IMR-90 (cell line): ENCODE results near the gene VPS8. TPM values are rescaled to one million over a fixed set of nuclear protein-coding genes. Genes with fewer than 3 reads are reported as not detected.

Experiments used
- ATAC-seq: fragments of 200-7000 bp; cut with Tn5 transposase; 2 replicates; pipeline ENCODE4 v1.9.1; 2020; ENCODE audit warnings: low read depth, mild to moderate bottlenecking, moderate library complexity
- BruUV-seq: library from RNA; stranded (reverse); fragments of 400-500 nt; replicated peaks from 2 replicates; lab custom pipeline; 2021; lab: Mats Ljungman, UMichigan
- CTCF ChIA-PET: fragments of 300-600 bp; formaldehyde crosslinking; extraction: SDS; loops from one replicate; lab custom pipeline; 2021; ENCODE audit warnings: antibody characterized with exemption; lab: Yijun Ruan, JAX
- POLR2A ChIA-PET: fragments of 300-600 bp; sonication (Branson Sonifier 250); formaldehyde crosslinking; loops from one replicate; lab custom pipeline; 2022; ENCODE audit warnings: antibody characterized with exemption; ENCODE audit not compliant: unreplicated experiment; lab: Charles Lee
- DNase-seq: peaks from one replicate; pipeline ENCODE4 v3.0.0; 2013
- H2AFZ ChIP-seq: replicated peaks from 2 replicates; pipeline ENCODE3; 2013; ENCODE audit warnings: low read length, mild to moderate bottlenecking; ENCODE audit not compliant: poor library complexity
- H2AK5ac ChIP-seq: 2 replicates; pipeline ENCODE4 v1.6.1; 2013; ENCODE audit warnings: low read depth, low read length, inconsistent platforms
- H2AK9ac ChIP-seq: replicated peaks from 2 replicates; pipeline ENCODE3; 2013; ENCODE audit warnings: mild to moderate bottlenecking, low read depth, low read length, moderate library complexity; ENCODE audit not compliant: poor library complexity
- H2BK120ac ChIP-seq: 2 replicates; pipeline ENCODE4 v1.6.1; 2013; ENCODE audit warnings: low read depth, low read length, inconsistent platforms
- H2BK15ac ChIP-seq: 3 replicates; pipeline ENCODE4 v1.6.1; 2013; ENCODE audit warnings: low read depth, low read length, inconsistent platforms
- H2BK20ac ChIP-seq: 2 replicates; pipeline ENCODE4 v1.6.1; 2013; ENCODE audit warnings: low read depth, mild to moderate bottlenecking, inconsistent platforms, low read length, moderate library complexity
- H2BK5ac ChIP-seq: 2 replicates; pipeline ENCODE4 v1.6.1; 2013; ENCODE audit warnings: mild to moderate bottlenecking, low read depth, low read length, inconsistent platforms; ENCODE audit not compliant: poor library complexity, severe bottlenecking
- H3K14ac ChIP-seq: replicated peaks from 2 replicates; pipeline ENCODE4 v1.6.1; 2013; ENCODE audit warnings: low read depth, low read length, inconsistent platforms
- H3K18ac ChIP-seq: 2 replicates; pipeline ENCODE4 v1.6.1; 2013; ENCODE audit warnings: low read depth, low read length, control low read depth
- H3K23ac ChIP-seq: 2 replicates; pipeline ENCODE4 v1.6.1; 2013; ENCODE audit warnings: low read depth, low read length, inconsistent platforms
- H3K27ac ChIP-seq: 2 replicates; pipeline ENCODE4 v1.5.1; 2013; ENCODE audit warnings: mild to moderate bottlenecking, control low read depth, low read length; ENCODE audit not compliant: insufficient read depth
- H3K27me3 ChIP-seq: 2 replicates; pipeline ENCODE4 v1.6.1; 2013; ENCODE audit warnings: low read length; ENCODE audit not compliant: control insufficient read depth, insufficient read depth
- H3K36me3 ChIP-seq: 2 replicates; pipeline ENCODE4 v1.6.1; 2013; ENCODE audit warnings: low read length, mixed read lengths; ENCODE audit not compliant: control insufficient read depth, insufficient read depth
- H3K4ac ChIP-seq: 2 replicates; pipeline ENCODE4 v1.6.1; 2013; ENCODE audit warnings: low read depth, low read length, inconsistent platforms
- H3K4me1 ChIP-seq: 2 replicates; pipeline ENCODE4 v1.6.1; 2013; ENCODE audit warnings: low read length, mixed read lengths; ENCODE audit not compliant: control insufficient read depth, insufficient read depth
- H3K4me2 ChIP-seq: 2 replicates; pipeline ENCODE4 v1.6.1; 2013; ENCODE audit warnings: low read depth, mild to moderate bottlenecking, control low read depth, low read length, moderate library complexity
- H3K4me3 ChIP-seq: 2 replicates; pipeline ENCODE4 v1.5.1; 2013; ENCODE audit warnings: low read depth, mild to moderate bottlenecking, control low read depth, low read length, moderate library complexity; ENCODE audit not compliant: insufficient read depth
- H3K56ac ChIP-seq: 2 replicates; pipeline ENCODE4 v1.6.1; 2013; ENCODE audit warnings: low read length, inconsistent platforms; ENCODE audit not compliant: insufficient read depth; ENCODE audit errors: extremely low read depth
- H3K79me1 ChIP-seq, 2 experiments: 2 replicates each; pipeline ENCODE4 v1.6.1; 2013; ENCODE audit warnings: low read length in 2 of 2, inconsistent platforms in 1 of 2, low read depth in 1 of 2
- H3K9ac ChIP-seq: 2 replicates; pipeline ENCODE4 v1.6.1; 2013; ENCODE audit warnings: low read depth, low read length, control low read depth
- H3K9me1 ChIP-seq: 2 replicates; pipeline ENCODE4 v1.6.1; 2013; ENCODE audit warnings: low read length, inconsistent platforms; ENCODE audit not compliant: insufficient read depth
- H3K9me3 ChIP-seq: 2 replicates; pipeline ENCODE4 v1.6.1; 2013; ENCODE audit warnings: low read length; ENCODE audit not compliant: control insufficient read depth, insufficient read depth
- H4K20me1 ChIP-seq: 2 replicates; pipeline ENCODE4 v1.6.1; 2013; ENCODE audit warnings: low read length, inconsistent platforms; ENCODE audit not compliant: insufficient read depth
- H4K5ac ChIP-seq: 2 replicates; pipeline ENCODE4 v1.6.1; 2013; ENCODE audit warnings: mild to moderate bottlenecking, low read depth, low read length, control low read depth
- H4K8ac ChIP-seq, 2 experiments: 2 replicates each; pipeline ENCODE4 v1.6.1; 2013; ENCODE audit warnings: low read depth in 2 of 2, low read length in 2 of 2, control low read depth in 1 of 2, inconsistent platforms in 1 of 2
- H4K91ac ChIP-seq: 2 replicates; pipeline ENCODE4 v1.6.1; 2013; ENCODE audit warnings: low read depth, low read length, inconsistent platforms; ENCODE audit not compliant: insufficient read depth
- BHLHE40 ChIP-seq: fragments of 150-350 bp; IDR thresholded peaks from 2 replicates; pipeline ENCODE4 v1.6.1; 2016; ENCODE audit warnings: mild to moderate bottlenecking, low read depth, low read length
- CEBPB ChIP-seq: IDR thresholded peaks from 2 replicates; pipeline ENCODE4 v1.6.1; 2012; ENCODE audit warnings: low read depth, low read length, improper control_type of control experiment
- CHD1 ChIP-seq: IDR thresholded peaks from 2 replicates; pipeline ENCODE4 v1.6.1; 2012; ENCODE audit warnings: low read depth, low read length, improper control_type of control experiment
- FOS ChIP-seq: fragments of 150-350 bp; IDR thresholded peaks from 2 replicates; pipeline ENCODE4 v1.6.1; 2016; ENCODE audit warnings: low read depth, low read length
- MAFK ChIP-seq: IDR thresholded peaks from 2 replicates; pipeline ENCODE4 v1.6.1; 2012; ENCODE audit warnings: low read depth, low read length, improper control_type of control experiment
- MAZ ChIP-seq: IDR thresholded peaks from 2 replicates; pipeline ENCODE4 v1.6.1; 2012; ENCODE audit warnings: low read depth, mild to moderate bottlenecking, low read length, improper control_type of control experiment, moderate library complexity, borderline replicate concordance
- MXI1 ChIP-seq: IDR thresholded peaks from 2 replicates; pipeline ENCODE4 v1.6.1; 2012; ENCODE audit warnings: low read depth, mild to moderate bottlenecking, low read length, moderate library complexity, borderline replicate concordance
- NFE2L2 ChIP-seq: fragments of 150-350 bp; IDR thresholded peaks from 2 replicates; pipeline ENCODE4 v1.6.1; 2016; ENCODE audit warnings: low read depth, mild to moderate bottlenecking, low read length
- POLR2A ChIP-seq: IDR thresholded peaks from 2 replicates; pipeline ENCODE4 v1.6.1; 2012; ENCODE audit warnings: mild to moderate bottlenecking, low read depth, low read length
- RAD21 ChIP-seq: IDR thresholded peaks from 2 replicates; pipeline ENCODE4 v1.6.1; 2012; ENCODE audit warnings: low read length, improper control_type of control experiment
- RCOR1 ChIP-seq: IDR thresholded peaks from 2 replicates; pipeline ENCODE4 v1.6.1; 2012; ENCODE audit warnings: mild to moderate bottlenecking, low read length, improper control_type of control experiment; ENCODE audit not compliant: insufficient replicate concordance
- RFX5 ChIP-seq: IDR thresholded peaks from 2 replicates; pipeline ENCODE4 v1.8.0; 2012; ENCODE audit warnings: low read depth, mild to moderate bottlenecking, low read length, moderate library complexity
- SMC3 ChIP-seq: fragments of 150-350 bp; IDR thresholded peaks from 2 replicates; pipeline ENCODE4 v1.6.1; 2016; ENCODE audit warnings: low read depth, mild to moderate bottlenecking, antibody characterized with exemption, low read length, moderate library complexity
- WGBS, 2 experiments: methylation state at CpG; one replicate each; pipeline versions ENCODE4 v1.1.5 to v1.1.7; 2013; ENCODE audit warnings: missing lambda C conversion rate in 2 of 2; ENCODE audit not compliant: insufficient read length in 1 of 2; ENCODE audit errors: extremely low coverage in 2 of 2; 5-methylcytosine and 5-hydroxymethylcytosine counted together
- dilution Hi-C: fragments of 300-500 bp; cut with HindIII; formaldehyde crosslinking; loops from one replicate; pipeline ENCODE4 v1.14.3; 2018; ENCODE audit warnings: low sequenced_read_pairs; ENCODE audit not compliant: unreplicated experiment
- in situ Hi-C: fragments of 300-500 bp; cut with MboI; formaldehyde crosslinking; loops from 3 replicates; pipeline ENCODE4 v1.14.3; 2019; ENCODE audit warnings: low sequenced_read_pairs, inconsistent platforms, mixed read lengths
- intact Hi-C: fragments of 100-400 bp; cut with micrococcal nuclease; formaldehyde crosslinking; loops from 2 replicates; pipeline ENCODE4 v1.10.0; 2022
- polyA plus RNA-seq, 3 experiments: library from polyadenylated mRNA; depleted of rRNA; stranded (reverse); fragments of >200 nt; gene quantifications; 2 replicates each; pipeline ENCODE4 v1.2.3, GENCODE V29; 2012; ENCODE audit warnings: low replicate concordance in 1 of 3
- total RNA-seq: library from RNA; depleted of rRNA; stranded (reverse); fragments of >200 nt; gene quantifications from 2 replicates; pipeline ENCODE4 v1.2.3, GENCODE V29; 2012
- TF ChIP-seq, protein P1 (sequence below): fragments of 150-350 bp; IDR thresholded peaks from 2 replicates; pipeline ENCODE4 v1.6.1; 2016; ENCODE audit warnings: low read depth, mild to moderate bottlenecking, low read length, moderate library complexity, borderline replicate concordance
- TF ChIP-seq, protein P2 (sequence below): conservative IDR thresholded peaks from 2 replicates; pipeline ENCODE4 v1.5.1; 2012; ENCODE audit warnings: mild to moderate bottlenecking, low read depth, low read length, improper control_type of control experiment
- TF ChIP-seq, protein P3 (sequence below): fragments of 150-350 bp; IDR thresholded peaks from 2 replicates; pipeline ENCODE4 v1.6.1; 2017; ENCODE audit warnings: mild to moderate bottlenecking, antibody characterized with exemption, low read length, low read depth

The VPS8 gene
- total and polyA plus RNA-seq, 2 of the 4 experiments (the other 2 are of a cell fraction) = 14.0 to 56.1 TPM

GRCh38 chr3:184846496-184846895, 34.5 kb downstream of the VPS8 start:
- no peaks in the 10 kb centered on the region for H3K9me3 ChIP-seq
- H4K5ac ChIP-seq = no peak overlapping the region
- H4K91ac ChIP-seq = no peak overlapping the region
- POLR2A ChIA-PET = no interaction called here
- no peak overlapping the region for H3K56ac ChIP-seq
- dilution Hi-C loops (no loop called here), intact Hi-C loops (no loop called here), in situ Hi-C loops (no loop called here)
- H2AK9ac ChIP-seq = no peak overlapping the region
- no peak overlapping the region for H3K18ac ChIP-seq
- no peak overlapping the region for H4K8ac ChIP-seq
- H2BK120ac ChIP-seq = no peak overlapping the region
- no peaks in the 10 kb centered on the region for H3K9me1 ChIP-seq
- H3K4me2 ChIP-seq = no peak overlapping the region
- no peak overlapping the region for H2BK15ac ChIP-seq
- no peak overlapping the region for H3K27ac ChIP-seq
- ATAC-seq = no peak
- H2BK20ac ChIP-seq = no peak overlapping the region
- H2BK5ac ChIP-seq = no peak overlapping the region
- no peak overlapping the region for H2AFZ ChIP-seq
- peaks cover under 1% of the 10 kb centered on the region; the same call in 1 of the 2 replicates for H3K36me3 ChIP-seq
- no peak overlapping the region for H2AK5ac ChIP-seq
- no peak overlapping the region for H3K14ac ChIP-seq
- H3K79me1 ChIP-seq = no peaks in the 10 kb centered on the region; a peak in 1 of 4 replicates
- no peak overlapping the region for H3K4ac ChIP-seq
- H4K20me1 ChIP-seq = no peaks in the 10 kb centered on the region
- no peaks in the 10 kb centered on the region for H3K27me3 ChIP-seq
- H3K9ac ChIP-seq = no peak overlapping the region
- peaks cover 1% of the 10 kb centered on the region; the same call in 1 of the 2 replicates for H3K4me1 ChIP-seq
- no peak for DNase-seq
- CTCF ChIA-PET = no interaction called here
- TF ChIP-seq FOS (no peak), NFE2L2 (no peak), POLR2A (no peak), MAZ (no peak), CHD1 (no peak), MXI1 (no peak), RFX5 (no peak), RAD21 (no peak), RCOR1 (no peak), MAFK (no peak), CEBPB (no peak), BHLHE40 (no peak), SMC3 (no peak)
- TF ChIP-seq, protein P1, sequence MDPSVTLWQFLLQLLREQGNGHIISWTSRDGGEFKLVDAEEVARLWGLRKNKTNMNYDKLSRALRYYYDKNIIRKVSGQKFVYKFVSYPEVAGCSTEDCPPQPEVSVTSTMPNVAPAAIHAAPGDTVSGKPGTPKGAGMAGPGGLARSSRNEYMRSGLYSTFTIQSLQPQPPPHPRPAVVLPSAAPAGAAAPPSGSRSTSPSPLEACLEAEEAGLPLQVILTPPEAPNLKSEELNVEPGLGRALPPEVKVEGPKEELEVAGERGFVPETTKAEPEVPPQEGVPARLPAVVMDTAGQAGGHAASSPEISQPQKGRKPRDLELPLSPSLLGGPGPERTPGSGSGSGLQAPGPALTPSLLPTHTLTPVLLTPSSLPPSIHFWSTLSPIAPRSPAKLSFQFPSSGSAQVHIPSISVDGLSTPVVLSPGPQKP = no peak
- TF ChIP-seq, protein P2, sequence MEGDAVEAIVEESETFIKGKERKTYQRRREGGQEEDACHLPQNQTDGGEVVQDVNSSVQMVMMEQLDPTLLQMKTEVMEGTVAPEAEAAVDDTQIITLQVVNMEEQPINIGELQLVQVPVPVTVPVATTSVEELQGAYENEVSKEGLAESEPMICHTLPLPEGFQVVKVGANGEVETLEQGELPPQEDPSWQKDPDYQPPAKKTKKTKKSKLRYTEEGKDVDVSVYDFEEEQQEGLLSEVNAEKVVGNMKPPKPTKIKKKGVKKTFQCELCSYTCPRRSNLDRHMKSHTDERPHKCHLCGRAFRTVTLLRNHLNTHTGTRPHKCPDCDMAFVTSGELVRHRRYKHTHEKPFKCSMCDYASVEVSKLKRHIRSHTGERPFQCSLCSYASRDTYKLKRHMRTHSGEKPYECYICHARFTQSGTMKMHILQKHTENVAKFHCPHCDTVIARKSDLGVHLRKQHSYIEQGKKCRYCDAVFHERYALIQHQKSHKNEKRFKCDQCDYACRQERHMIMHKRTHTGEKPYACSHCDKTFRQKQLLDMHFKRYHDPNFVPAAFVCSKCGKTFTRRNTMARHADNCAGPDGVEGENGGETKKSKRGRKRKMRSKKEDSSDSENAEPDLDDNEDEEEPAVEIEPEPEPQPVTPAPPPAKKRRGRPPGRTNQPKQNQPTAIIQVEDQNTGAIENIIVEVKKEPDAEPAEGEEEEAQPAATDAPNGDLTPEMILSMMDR = no peak
- TF ChIP-seq, protein P3, sequence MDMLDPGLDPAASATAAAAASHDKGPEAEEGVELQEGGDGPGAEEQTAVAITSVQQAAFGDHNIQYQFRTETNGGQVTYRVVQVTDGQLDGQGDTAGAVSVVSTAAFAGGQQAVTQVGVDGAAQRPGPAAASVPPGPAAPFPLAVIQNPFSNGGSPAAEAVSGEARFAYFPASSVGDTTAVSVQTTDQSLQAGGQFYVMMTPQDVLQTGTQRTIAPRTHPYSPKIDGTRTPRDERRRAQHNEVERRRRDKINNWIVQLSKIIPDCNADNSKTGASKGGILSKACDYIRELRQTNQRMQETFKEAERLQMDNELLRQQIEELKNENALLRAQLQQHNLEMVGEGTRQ = no peak
- H3K4me3 ChIP-seq = no peak overlapping the region
- no CpG with 5 or more reads among the region's 6 CpGs for WGBS, 2 experiments
- no peak overlapping the region for H3K23ac ChIP-seq
- no TSS peak for BruUV-seq
